ENCODE results near the gene VPS13D.

Gene VPS13D

DNA sequence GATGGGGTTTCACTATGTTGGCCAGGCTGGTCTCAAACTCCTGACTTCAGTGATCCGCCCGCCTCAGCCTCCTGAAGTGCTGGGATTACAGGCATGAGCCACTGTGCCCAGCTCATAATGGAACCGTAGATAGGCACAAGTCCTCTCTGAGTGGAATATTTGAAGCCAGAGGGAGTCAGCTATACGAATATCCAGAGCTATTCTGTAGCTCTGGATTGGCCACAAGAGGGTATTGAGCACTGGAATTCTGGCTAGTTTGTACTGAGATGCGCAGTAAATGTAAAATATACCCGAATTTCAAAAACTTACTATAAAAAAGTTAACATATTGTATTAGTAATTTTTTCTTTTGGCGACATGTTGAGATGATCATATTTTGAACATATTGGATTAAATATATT lies 851 bp upstream of the VPS13D start:
- in situ Hi-C loops (cut with HindIII; ENCODE audit: low sequenced_read_pairs): no loop called here

GRCh38 chr1:12229386-12229834 lies 420 bp upstream of the VPS13D start:
- in situ Hi-C loops (cut with HindIII; ENCODE audit: low sequenced_read_pairs): no loop called here

- in situ Hi-C loops (cut with HindIII; ENCODE audit: low sequenced_read_pairs): no loop called here
Measured at GRCh38 chr1:12230549-12231275, 882 bp downstream of the VPS13D start.

GRCh38 chr1:12231276-12231595 lies 1.4 kb downstream of the VPS13D start:
- in situ Hi-C loops (cut with HindIII; ENCODE audit: low sequenced_read_pairs): no loop called here

DNA sequence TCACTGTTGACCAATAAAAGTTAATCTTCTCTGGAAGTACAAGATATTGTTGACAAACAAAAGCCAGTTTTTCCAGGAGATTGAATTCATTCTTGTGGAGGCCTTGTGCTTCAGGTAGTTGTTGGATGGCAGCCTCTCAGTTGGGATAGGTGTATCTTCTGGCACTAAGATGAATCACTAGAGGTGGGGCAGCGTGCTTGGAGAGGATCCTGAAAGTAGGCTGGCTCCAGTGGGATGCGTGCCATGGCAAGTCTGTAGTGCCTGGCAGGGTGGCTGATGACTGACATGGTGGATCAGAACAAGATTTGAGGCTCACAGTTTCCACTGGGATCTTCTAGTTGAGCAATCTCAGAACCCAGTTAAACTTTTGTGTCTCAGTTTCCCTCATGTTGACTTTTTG lies 2.4 kb downstream of the VPS13D start:
- in situ Hi-C loops (cut with HindIII; ENCODE audit: low sequenced_read_pairs): no loop called here

DNA sequence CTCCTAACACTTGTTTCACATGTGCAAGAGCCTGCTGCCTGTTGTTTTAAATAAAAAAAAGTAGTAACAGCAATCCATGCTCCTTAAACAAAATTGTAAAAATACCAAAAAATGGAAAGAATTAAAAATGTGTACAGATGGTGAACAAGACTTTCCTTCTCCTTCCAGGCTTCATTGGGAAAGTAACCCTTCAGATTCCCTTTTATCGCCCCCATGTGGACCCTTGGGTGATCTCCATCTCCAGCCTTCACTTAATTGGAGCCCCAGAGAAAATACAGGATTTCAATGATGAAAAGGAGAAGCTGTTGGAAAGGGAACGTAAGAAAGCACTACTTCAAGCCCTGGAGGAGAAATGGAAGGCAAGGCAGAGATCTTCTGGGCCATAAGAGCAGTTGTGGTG lies 14.2 kb downstream of the VPS13D start:
- in situ Hi-C loops (cut with HindIII; ENCODE audit: low sequenced_read_pairs): no loop called here

DNA sequence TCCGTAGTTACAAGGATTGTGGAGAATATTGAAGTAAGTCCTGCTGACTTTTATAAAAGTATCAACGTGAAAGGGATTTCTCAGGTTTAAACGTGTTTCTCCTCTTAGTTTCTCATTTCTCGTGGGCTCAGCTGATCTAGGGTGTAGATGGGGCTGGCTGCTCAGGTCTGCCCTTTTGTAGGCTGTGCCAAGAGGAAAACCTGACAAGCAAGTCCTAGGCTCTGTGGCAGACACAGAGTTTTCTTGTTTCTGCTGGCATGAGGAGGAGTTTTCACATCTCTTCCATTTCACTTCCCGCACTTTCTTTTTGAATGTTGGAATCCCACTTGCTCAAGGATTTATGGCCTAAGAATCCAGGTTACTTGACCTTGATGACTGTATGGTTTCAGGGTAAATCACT lies 14.8 kb downstream of the VPS13D start:
- in situ Hi-C loops (cut with HindIII; ENCODE audit: low sequenced_read_pairs): no loop called here

DNA sequence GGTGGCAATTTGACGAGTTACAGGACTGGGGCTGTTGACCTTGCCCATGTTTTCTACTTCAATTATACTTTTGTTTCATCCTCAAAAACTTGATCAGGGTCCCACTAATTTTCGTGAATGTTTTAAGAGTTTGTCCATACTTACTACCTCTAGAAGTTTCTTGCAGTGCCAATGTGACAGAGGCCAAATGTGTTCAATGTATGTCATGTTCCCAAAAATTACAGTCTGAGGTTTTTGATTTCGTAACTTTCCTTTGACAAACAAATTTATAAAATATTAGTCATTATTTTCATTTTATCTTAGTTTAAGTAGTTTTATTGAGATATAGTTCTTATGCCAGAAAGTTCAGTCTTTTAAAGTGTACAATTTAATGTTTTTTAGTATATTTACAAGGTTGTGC lies 15.3 kb downstream of the VPS13D start:
- in situ Hi-C loops (cut with HindIII; ENCODE audit: low sequenced_read_pairs): no loop called here

DNA sequence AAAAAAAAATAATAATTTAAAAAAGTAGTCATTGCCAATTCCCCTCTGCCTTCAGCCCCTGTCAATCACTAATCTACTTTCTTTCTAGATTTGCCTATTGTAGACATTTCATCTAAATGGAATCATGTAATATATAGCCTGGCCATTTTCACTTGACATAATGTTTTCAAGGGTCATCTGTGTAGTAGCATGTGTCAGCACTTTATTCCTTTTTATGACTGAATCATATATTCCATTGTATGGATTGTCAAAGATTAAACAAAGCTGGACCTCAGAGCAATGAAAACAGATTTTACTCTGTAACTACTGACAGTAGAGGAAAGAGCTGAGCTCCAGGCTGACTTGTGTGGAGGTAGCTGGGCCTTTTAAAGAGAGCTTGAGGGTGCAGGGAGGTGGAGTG lies 15.9 kb downstream of the VPS13D start:
- in situ Hi-C loops (cut with HindIII; ENCODE audit: low sequenced_read_pairs): no loop called here

GRCh38 chr1:12246584-12246983 lies 16.8 kb downstream of the VPS13D start:
- in situ Hi-C loops (cut with HindIII; ENCODE audit: low sequenced_read_pairs): no loop called here

GRCh38 chr1:12249181-12249580 lies 19.4 kb downstream of the VPS13D start:
- in situ Hi-C loops (cut with HindIII; ENCODE audit: low sequenced_read_pairs): no loop called here

- in situ Hi-C loops (cut with HindIII; ENCODE audit: low sequenced_read_pairs): no loop called here
Measured at GRCh38 chr1:12249748-12250147, 19.9 kb downstream of the VPS13D start.

GRCh38 chr1:12251442-12251841 lies 21.6 kb downstream of the VPS13D start:
- in situ Hi-C loops (cut with HindIII; ENCODE audit: low sequenced_read_pairs): no loop called here

DNA sequence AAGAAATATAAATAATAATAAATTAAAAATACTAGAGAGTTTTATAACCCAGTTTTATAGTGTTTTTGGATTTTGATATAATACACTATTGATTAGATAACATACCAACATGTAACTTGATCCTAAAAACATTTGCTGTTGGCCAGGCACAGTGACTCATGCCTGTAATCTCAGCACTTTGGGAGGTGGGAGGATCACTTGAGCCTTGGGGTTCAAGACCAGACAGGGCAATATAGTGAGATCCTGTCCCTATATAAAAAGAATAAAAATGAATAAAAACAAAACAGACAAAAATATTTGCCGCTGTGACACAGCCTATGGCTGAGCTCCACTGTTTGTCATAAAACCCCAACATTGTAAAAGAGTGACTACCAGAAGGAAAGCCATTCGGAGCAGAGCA lies 26.1 kb downstream of the VPS13D start:
- in situ Hi-C loops (cut with HindIII; ENCODE audit: low sequenced_read_pairs): no loop called here

DNA sequence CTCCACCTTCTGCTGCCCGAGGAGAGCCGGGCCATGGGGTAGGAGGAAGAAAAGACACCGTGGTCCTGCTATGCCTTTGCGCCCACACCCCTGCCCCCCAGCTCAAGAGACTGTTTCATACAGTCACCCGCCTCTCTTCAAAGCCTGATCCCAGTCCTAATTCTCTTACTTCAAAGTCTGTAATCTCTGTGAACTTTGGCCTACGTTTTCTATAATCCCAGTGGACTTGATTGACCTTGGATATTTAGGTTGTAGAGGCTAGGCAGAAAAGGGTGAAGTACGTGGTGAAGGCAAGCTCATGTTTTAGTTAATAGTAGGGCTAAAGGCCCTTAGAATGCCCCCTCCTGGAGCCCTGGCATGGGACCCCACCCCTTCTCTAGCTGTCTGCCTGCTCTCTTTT lies 28.4 kb downstream of the VPS13D start:
- in situ Hi-C loops (cut with HindIII; ENCODE audit: low sequenced_read_pairs): no loop called here

DNA sequence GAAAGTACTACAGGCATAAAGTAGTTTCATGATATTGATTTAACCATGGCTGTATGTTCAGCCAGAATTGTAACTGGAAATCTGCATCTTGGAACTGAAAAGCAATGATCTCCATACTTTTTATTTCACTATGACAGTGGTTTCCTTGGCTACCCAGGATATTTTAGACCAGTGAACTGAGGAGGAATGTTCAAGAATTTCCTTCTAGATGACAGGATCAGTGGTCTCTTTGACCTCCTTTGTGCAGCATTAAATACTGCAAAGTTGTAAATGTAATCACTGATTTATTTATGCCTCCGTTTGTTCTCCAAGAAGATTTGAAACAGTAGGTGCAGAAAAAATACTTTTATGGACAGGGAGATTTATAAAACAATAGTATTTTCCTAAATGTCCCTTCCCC lies 39.5 kb downstream of the VPS13D start:
- in situ Hi-C loops (cut with HindIII; ENCODE audit: low sequenced_read_pairs): no loop called here

DNA sequence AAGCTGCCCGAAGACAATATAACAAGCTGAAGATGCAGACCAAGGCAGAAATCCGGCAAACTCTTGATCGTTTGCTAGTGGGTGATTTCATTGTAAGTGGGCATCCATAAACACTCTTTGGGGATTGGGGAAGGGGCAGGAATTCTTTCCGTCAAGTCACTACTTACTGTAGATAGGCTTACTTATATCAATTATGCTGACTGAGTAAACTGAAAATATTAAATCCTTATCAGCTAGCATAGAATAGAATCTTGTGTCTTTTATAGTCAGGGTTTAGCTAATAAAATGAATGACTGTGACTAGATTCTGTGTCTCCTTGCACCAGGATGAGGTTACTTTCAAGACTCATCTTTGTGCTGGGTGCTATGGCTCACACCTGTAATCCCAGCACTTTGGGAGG lies 41.2 kb downstream of the VPS13D start:
- in situ Hi-C loops (cut with HindIII; ENCODE audit: low sequenced_read_pairs): no loop called here

GRCh38 chr1:12272770-12273169 lies 42.9 kb downstream of the VPS13D start:
- in situ Hi-C loops (cut with HindIII; ENCODE audit: low sequenced_read_pairs): no loop called here

DNA sequence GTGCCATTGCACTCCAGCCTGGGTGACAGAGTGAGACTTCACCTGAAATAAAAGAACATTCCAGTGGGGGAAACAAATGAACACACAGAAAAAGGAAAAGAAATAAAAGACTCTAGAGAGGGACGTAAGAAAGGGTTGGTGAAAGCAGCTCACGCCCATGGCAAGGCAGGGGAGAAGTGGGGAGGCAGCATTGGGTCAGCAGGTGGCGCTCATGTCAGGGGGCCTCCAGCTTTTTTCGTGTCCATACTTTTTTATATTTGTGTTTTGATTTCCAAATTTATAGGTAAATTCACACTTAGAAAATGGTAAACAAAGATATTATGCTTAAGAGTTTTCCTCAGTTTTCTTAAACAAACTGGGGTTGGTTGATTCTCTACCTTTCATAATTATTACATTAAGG lies 45.5 kb downstream of the VPS13D start:
- in situ Hi-C loops (cut with HindIII; ENCODE audit: low sequenced_read_pairs): no loop called here

GRCh38 chr1:12276225-12276624 lies 46.4 kb downstream of the VPS13D start:
- in situ Hi-C loops (cut with HindIII; ENCODE audit: low sequenced_read_pairs): no loop called here

DNA sequence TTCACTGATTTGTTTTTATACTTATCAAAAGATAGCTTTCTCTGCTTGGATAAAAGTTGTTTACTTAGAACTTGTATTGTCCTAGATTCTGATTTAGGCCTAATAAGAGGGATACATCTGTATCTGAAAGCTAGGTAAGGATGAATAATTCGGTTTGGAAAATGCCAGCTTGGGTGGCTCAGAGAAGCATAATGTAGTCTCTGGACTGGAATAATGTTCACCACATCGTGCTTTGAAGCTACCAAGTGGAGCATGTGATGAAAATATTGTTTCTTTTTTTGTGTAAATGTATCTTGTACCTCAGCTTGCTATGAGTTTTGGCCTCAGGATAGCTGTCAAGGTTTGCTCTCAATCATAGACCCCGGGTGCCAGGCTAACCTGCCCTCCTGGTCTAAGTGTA lies 49.2 kb downstream of the VPS13D start:
- in situ Hi-C loops (cut with HindIII; ENCODE audit: low sequenced_read_pairs): no loop called here

- in situ Hi-C loops (cut with HindIII; ENCODE audit: low sequenced_read_pairs): no loop called here
Measured at GRCh38 chr1:12279728-12280464, 50.1 kb downstream of the VPS13D start.

GRCh38 chr1:12282142-12282541 lies 52.3 kb downstream of the VPS13D start:
- in situ Hi-C loops (cut with HindIII; ENCODE audit: low sequenced_read_pairs): no loop called here

All from DLD1 (cell line).